Astrocyte of the spinal cord (primary cell): ENCODE data around the gene TMEM181.

Source experiments
- DNase-seq: peaks from one replicate; pipeline ENCODE4 v3.0.0; 2011; ENCODE audit warnings: low read depth, low spot score
- H3K4me3 ChIP-seq: 2 replicates; pipeline ENCODE4 v1.5.1; 2011; ENCODE audit warnings: low read depth, mild to moderate bottlenecking, low read length, moderate library complexity
- in situ Hi-C: cut with HindIII; loops from 2 replicates; pipeline ENCODE4 v1.10.0; 2017; ENCODE audit warnings: low sequenced_read_pairs
- TF ChIP-seq, protein P1 (sequence below): IDR thresholded peaks from 2 replicates; pipeline ENCODE4 v1.5.1; 2012; ENCODE audit warnings: low read depth, mild to moderate bottlenecking, low read length, inconsistent platforms

Gene TMEM181

DNA sequence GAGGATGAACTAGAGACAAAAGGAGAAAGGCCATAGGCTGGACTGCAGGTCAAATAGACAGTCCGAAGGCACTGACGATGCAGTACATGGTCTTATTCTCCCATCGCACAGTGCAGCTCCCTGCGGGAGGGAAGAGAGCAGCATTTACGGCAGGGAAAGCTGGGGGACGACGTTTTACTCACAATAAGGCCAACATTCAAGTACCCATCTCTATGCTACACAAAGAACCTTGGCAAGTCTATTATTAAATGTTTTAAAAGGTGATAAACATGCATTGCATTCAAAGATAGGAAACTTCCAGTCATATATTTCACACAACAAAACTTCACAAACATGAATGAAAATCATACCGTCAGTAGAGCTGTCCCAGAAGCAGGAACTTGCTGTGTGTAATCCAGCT lies 76.9 kb downstream of the TMEM181 start:
- DNase-seq: no peak
- H3K4me3 ChIP-seq: no peak overlapping the region
- TF ChIP-seq, protein P1, sequence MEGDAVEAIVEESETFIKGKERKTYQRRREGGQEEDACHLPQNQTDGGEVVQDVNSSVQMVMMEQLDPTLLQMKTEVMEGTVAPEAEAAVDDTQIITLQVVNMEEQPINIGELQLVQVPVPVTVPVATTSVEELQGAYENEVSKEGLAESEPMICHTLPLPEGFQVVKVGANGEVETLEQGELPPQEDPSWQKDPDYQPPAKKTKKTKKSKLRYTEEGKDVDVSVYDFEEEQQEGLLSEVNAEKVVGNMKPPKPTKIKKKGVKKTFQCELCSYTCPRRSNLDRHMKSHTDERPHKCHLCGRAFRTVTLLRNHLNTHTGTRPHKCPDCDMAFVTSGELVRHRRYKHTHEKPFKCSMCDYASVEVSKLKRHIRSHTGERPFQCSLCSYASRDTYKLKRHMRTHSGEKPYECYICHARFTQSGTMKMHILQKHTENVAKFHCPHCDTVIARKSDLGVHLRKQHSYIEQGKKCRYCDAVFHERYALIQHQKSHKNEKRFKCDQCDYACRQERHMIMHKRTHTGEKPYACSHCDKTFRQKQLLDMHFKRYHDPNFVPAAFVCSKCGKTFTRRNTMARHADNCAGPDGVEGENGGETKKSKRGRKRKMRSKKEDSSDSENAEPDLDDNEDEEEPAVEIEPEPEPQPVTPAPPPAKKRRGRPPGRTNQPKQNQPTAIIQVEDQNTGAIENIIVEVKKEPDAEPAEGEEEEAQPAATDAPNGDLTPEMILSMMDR: no peak
- in situ Hi-C loops: no loop called here

DNA sequence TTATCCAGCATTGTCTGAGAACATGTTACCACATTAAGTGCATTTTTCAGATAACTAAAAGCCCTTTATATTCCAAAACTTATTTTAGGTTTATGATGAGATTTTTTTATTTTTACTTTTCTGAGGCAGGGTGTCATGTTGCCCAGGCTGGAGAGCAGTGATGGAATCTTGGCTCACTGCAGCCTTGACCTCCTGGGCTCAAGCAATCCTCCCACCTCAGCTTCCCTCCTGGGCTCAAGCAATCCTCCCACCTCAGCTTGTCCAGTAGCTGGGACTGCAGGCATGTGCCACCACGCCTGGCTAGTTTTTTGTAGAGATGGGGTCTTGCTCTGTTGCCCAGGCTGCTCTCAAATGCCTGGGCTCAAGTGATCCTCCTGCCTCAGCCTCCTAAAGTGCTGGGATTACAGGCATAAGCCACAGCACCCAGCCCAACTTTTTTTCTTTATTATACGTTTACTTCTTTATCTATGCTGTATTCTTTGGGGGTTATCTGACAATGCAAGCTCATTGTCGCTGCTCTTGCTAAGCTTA lies 78.5 kb downstream of the TMEM181 start:
- in situ Hi-C loops: no loop called here
- DNase-seq: no peak
- TF ChIP-seq, protein P1: no peak

DNA sequence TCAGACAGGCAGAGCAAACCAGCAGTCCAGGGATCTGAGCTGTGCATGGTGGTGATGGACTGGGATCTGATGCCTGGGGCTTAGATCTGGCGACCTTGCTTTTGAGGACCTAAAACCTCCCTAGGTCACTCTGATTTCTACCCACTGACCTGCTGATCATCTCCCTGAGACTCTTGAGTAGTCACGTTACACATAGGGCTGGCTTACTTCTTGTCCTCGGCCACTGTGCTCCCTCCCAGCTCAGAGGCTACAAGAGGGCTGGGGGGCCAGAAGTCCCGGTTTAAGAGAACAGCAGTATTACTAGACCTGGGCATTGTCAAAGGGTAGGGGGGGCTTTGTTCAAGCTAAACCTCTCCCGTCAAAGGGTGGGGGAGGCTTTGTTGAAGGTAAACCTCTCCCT lies 79.2 kb downstream of the TMEM181 start:
- in situ Hi-C loops: no loop called here
- DNase-seq: no peak
- H3K4me3 ChIP-seq: no peak overlapping the region
- TF ChIP-seq, protein P1: no peak

More for the DNA sequence above, 78.5 kb downstream of the TMEM181 start:
- H3K4me3 ChIP-seq: no peak overlapping the region

DNA sequence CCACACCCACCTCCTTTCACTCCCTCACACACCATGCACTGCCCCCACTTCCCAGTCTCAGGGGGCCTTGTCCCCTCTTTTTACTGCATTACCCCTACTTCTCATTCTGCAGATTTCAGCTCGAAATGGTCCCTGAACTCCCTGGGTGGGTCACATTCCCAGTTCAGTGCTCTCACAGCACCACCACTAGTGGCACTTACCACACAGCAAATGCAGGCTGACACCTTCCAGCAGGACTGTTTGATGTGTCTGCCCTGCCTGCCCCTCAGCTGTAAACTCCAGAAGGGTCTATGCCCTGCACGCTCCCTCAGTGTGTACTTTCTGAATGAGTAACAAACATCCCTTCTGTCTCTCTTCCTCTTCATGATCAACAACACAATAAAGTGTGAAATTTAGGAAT lies 80.6 kb downstream of the TMEM181 start:
- no peak for DNase-seq
- in situ Hi-C loops: no loop called here
- no peak overlapping the region for H3K4me3 ChIP-seq
- TF ChIP-seq, protein P1: no peak

DNA sequence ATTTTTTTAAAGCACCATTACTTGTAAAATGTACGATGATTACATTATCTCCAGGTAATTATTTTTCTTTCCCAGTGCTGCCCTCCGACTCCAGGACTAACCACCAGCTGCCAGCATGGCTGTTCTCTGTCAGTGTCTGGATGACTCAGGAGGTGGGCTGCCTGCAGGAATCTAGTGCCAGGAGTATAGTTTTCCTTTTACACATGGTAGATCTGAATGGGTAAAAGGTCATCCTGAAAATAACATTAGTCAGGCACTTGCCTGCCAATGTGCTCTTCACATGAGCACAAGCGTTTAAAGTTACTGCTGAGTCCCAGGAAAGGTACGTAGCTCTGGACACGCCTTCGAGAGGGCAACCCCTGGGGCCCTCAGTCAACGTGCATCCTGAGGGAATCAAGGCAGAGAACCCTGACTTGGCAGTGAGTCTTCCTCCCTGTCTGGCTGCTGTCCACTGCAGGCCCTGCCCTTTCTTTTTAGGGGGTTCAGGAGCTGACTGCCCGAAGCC lies 82.3 kb downstream of the TMEM181 start:
- peak; percentile 90 for DNase-seq
- TF ChIP-seq, protein P1: no peak
- peak overlapping the region; percentile 0 for H3K4me3 ChIP-seq
- in situ Hi-C loops: no loop called here

DNA sequence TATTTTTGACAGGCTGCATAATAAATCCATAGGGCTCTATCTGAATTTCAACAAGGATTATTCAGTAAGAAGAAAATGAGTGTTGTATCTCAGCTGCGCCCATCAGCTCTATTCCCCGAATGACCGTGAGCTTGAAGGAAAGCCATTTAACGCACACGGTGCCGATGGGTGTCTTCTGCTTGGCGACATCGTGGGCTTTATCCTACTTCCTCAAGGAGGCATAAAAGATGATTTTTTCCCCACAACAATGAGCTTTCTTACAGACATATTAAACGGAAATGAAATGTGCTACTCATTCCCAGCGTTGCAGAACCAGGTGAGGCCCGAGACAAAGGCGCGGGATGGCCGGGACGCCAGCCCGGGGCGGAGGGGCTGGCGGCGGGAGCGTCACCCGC lies 83.9 kb downstream of the TMEM181 start:
- H3K4me3 ChIP-seq: peak overlapping the region; percentile 88
- DNase-seq: peak; percentile 29
- TF ChIP-seq, protein P1: no peak
- in situ Hi-C loops: no loop called here
